ENCODE data around the gene GPR162.

GRCh38 chr12:6866163-6866919, 44.7 kb downstream of the GPR162 start:
- TF ChIP-seq CTCF (conservative IDR thresholded peaks at IDR 0.05; ENCODE audit: low read depth, low read length) (no peak), EZH2 (IDR thresholded peaks at IDR 0.05; ENCODE audit: low read length, unreplicated experiment) (no peak), EZH2phosphoT487 (IDR thresholded peaks at IDR 0.05; ENCODE audit: borderline replicate concordance, low read length) (no peak)

Data from PC-3 (cell line).